Neural progenitor cell (in vitro differentiated cells): ENCODE results near the gene CDRT15.

Experiments used
- EZH2phosphoT487 ChIP-seq: fragments of 200-600 bp; sonication (generic); IDR thresholded peaks from 2 replicates; pipeline ENCODE4 v1.6.1; 2017; ENCODE audit warnings: antibody characterized with exemption
- TF ChIP-seq, protein P1 (sequence below): fragments of 200-600 bp; sonication (generic); IDR thresholded peaks from 2 replicates; pipeline ENCODE4 v1.5.1; 2017; ENCODE audit warnings: antibody characterized with exemption, mild to moderate bottlenecking

- TF ChIP-seq, protein P1, sequence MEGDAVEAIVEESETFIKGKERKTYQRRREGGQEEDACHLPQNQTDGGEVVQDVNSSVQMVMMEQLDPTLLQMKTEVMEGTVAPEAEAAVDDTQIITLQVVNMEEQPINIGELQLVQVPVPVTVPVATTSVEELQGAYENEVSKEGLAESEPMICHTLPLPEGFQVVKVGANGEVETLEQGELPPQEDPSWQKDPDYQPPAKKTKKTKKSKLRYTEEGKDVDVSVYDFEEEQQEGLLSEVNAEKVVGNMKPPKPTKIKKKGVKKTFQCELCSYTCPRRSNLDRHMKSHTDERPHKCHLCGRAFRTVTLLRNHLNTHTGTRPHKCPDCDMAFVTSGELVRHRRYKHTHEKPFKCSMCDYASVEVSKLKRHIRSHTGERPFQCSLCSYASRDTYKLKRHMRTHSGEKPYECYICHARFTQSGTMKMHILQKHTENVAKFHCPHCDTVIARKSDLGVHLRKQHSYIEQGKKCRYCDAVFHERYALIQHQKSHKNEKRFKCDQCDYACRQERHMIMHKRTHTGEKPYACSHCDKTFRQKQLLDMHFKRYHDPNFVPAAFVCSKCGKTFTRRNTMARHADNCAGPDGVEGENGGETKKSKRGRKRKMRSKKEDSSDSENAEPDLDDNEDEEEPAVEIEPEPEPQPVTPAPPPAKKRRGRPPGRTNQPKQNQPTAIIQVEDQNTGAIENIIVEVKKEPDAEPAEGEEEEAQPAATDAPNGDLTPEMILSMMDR, result no peak
- TF ChIP-seq EZH2phosphoT487, result no peak
Observed at GRCh38 chr17:14268264-14268663, 31.6 kb upstream of the CDRT15 start.
